Measurements from ENCODE around the gene ZNRF4.

DNA sequence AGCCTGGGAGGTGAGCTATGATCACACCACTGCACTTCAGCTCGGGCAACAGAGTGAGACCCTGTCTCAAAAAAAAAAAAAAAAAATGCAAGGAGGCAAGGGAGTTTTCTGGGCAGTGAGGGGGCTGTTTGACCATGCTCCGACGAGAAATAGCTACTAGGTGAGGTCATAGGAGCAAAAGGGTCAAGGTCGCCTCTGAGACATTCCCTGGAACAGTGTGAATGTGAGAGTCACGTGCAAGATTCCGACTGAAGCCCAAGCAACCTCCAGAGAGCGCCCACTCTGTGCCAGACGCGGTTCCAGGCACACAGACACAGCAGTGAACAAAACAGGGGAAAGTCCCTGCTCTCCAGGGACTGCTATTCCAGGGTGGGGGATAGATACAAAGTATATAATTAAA lies 2.5 kb downstream of the ZNRF4 start:
- TF ChIP-seq, protein P1, sequence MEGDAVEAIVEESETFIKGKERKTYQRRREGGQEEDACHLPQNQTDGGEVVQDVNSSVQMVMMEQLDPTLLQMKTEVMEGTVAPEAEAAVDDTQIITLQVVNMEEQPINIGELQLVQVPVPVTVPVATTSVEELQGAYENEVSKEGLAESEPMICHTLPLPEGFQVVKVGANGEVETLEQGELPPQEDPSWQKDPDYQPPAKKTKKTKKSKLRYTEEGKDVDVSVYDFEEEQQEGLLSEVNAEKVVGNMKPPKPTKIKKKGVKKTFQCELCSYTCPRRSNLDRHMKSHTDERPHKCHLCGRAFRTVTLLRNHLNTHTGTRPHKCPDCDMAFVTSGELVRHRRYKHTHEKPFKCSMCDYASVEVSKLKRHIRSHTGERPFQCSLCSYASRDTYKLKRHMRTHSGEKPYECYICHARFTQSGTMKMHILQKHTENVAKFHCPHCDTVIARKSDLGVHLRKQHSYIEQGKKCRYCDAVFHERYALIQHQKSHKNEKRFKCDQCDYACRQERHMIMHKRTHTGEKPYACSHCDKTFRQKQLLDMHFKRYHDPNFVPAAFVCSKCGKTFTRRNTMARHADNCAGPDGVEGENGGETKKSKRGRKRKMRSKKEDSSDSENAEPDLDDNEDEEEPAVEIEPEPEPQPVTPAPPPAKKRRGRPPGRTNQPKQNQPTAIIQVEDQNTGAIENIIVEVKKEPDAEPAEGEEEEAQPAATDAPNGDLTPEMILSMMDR (IDR thresholded peaks at IDR 0.05), result no peak
- no peak for TF ChIP-seq POLR2A (IDR thresholded peaks at IDR 0.05)
